ENCODE results near the gene TPO.

TPO gene

GRCh38 chr2:1476617-1477195, 63.4 kb downstream of the TPO start:
- POLR2A ChIA-PET, result no interaction called here
- CTCF ChIA-PET, result no interaction called here
- Histone ChIP-seq H3K4me1 (ENCODE audit: control extremely low read depth in 1 of 4, control insufficient read depth in 4 of 4, insufficient read depth in 4 of 4, low read length in 3 of 4) (no peaks in the 10 kb centered on the region), H3K27me3 (replicated peaks in 2 of 5; ENCODE audit: control insufficient read depth in 4 of 5, insufficient read depth in 5 of 5, low read length in 4 of 5) (peaks cover 0 to 15% (median 0%) of the 10 kb centered on the region in 5 experiments), H3K27ac (ENCODE audit: insufficient read depth in 1 of 2, low read depth in 1 of 2, low read length in 2 of 2, poor library complexity in 1 of 2, severe bottlenecking in 2 of 2) (no peak overlapping the region), H3K4me3 (ENCODE audit: control insufficient read depth in 1 of 7, extremely low read depth in 1 of 7, insufficient read depth in 4 of 7, low read depth in 2 of 7, low read length in 6 of 7) (no peak overlapping the region), H3K9me3 (ENCODE audit: control extremely low read depth in 1 of 5, control insufficient read depth in 4 of 5, insufficient read depth in 2 of 5, low read depth in 1 of 5, low read length in 4 of 5) (peaks cover 0 to 2% (median 1%) of the 10 kb centered on the region in 5 experiments), H3K36me3 (ENCODE audit: control insufficient read depth in 4 of 4, insufficient read depth in 4 of 4, low read length in 3 of 4) (no peaks in the 10 kb centered on the region)
- no peak for DNase-seq
- WGBS (ENCODE audit: insufficient coverage), result 80% methylated on average over 28 of the region's 30 CpGs

GRCh38 chr2:1477196-1478040, 64.2 kb downstream of the TPO start:
- 68% methylated on average over 61 of the region's 76 CpGs for WGBS (ENCODE audit: insufficient coverage)
- peaks cover 0 to 15% (median 0%) of the 10 kb centered on the region in 5 experiments for H3K27me3 ChIP-seq (replicated peaks in 2 of 5; ENCODE audit: control insufficient read depth in 4 of 5, insufficient read depth in 5 of 5, low read length in 4 of 5)
- POLR2A ChIA-PET, result no interaction called here

DNA sequence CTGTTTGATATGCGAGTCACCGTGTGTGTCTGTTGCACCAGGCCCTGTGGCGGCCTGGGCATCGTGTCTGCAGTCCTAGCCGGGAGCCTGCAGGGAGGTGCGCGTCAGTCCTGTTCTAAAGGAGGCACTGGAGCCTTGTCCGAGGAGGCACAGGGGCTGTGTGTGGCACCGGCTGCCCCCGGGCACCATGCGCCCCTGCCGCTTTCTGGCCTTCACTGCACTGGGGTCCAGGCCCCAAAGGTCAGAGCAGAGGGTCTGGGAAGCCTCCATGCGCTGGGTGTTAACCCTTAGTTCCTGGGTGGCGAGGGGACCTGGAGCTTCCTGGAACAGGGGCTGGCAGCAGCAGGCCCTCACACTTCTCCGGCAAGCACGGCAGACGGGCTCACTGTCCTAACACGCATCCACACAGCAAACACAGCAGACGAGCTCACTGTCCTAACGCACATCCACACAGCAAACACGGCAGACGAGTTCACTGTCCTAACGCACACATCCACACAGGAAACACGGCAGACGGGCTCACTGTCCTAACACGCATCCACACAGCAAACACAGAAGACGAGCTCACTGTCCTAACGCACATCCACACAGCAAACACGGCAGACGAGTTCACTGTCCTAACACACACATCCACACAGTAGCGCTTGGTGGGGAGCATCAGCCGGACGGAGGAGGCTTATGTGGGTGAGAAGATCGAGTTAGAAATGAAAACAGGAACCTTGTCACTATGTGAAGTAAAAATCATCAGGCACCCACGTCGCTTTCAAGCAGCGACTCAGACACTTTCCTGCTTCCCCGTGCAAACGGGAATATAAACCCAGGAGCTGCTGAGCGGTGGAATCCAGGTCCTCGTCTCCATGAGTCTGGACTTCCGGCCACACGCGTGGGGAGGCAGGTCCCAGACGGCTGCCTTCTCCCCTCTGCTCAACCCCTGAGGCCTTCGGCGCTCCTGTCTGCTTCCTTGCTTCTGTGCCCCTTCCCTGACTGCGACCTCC, 65.3 kb downstream of the TPO start:
- no peak overlapping the region for H3K4me3 ChIP-seq (ENCODE audit: control insufficient read depth in 1 of 7, extremely low read depth in 1 of 7, insufficient read depth in 4 of 7, low read depth in 2 of 7, low read length in 6 of 7)
- ChIA-PET CTCF (no interaction called here), POLR2A (no interaction called here)
- no peaks in the 10 kb centered on the region for H3K36me3 ChIP-seq (ENCODE audit: control insufficient read depth in 4 of 4, insufficient read depth in 4 of 4, low read length in 3 of 4)
- H3K27ac ChIP-seq (ENCODE audit: insufficient read depth in 1 of 2, low read depth in 1 of 2, low read length in 2 of 2, poor library complexity in 1 of 2, severe bottlenecking in 2 of 2), result no peak overlapping the region
- no peaks in the 10 kb centered on the region for H3K4me1 ChIP-seq (ENCODE audit: control extremely low read depth in 1 of 4, control insufficient read depth in 4 of 4, insufficient read depth in 4 of 4, low read length in 3 of 4)
- WGBS (ENCODE audit: insufficient coverage), result 91% methylated on average over 34 of the region's 48 CpGs
- peaks cover 0 to 2% (median 0%) of the 10 kb centered on the region in 5 experiments for H3K9me3 ChIP-seq (ENCODE audit: control extremely low read depth in 1 of 5, control insufficient read depth in 4 of 5, insufficient read depth in 2 of 5, low read depth in 1 of 5, low read length in 4 of 5)
- DNase-seq, result no peak
- peaks cover 0 to 17% (median 0%) of the 10 kb centered on the region in 5 experiments for H3K27me3 ChIP-seq (replicated peaks in 2 of 5; ENCODE audit: control insufficient read depth in 4 of 5, insufficient read depth in 5 of 5, low read length in 4 of 5)

More at GRCh38 chr2:1477196-1478040, 64.2 kb downstream of the TPO start:
- H3K4me1 ChIP-seq (ENCODE audit: control extremely low read depth in 1 of 4, control insufficient read depth in 4 of 4, insufficient read depth in 4 of 4, low read length in 3 of 4), result no peaks in the 10 kb centered on the region
- H3K27ac ChIP-seq (ENCODE audit: insufficient read depth in 1 of 2, low read depth in 1 of 2, low read length in 2 of 2, poor library complexity in 1 of 2, severe bottlenecking in 2 of 2), result no peak overlapping the region
- H3K4me3 ChIP-seq (ENCODE audit: control insufficient read depth in 1 of 7, extremely low read depth in 1 of 7, insufficient read depth in 4 of 7, low read depth in 2 of 7, low read length in 6 of 7), result no peak overlapping the region
- no peaks in the 10 kb centered on the region for H3K36me3 ChIP-seq (ENCODE audit: control insufficient read depth in 4 of 4, insufficient read depth in 4 of 4, low read length in 3 of 4)
- DNase-seq, result no peak
- peaks cover 0 to 2% (median 0%) of the 10 kb centered on the region in 5 experiments for H3K9me3 ChIP-seq (ENCODE audit: control extremely low read depth in 1 of 5, control insufficient read depth in 4 of 5, insufficient read depth in 2 of 5, low read depth in 1 of 5, low read length in 4 of 5)
- CTCF ChIA-PET, result no interaction called here

DNA sequence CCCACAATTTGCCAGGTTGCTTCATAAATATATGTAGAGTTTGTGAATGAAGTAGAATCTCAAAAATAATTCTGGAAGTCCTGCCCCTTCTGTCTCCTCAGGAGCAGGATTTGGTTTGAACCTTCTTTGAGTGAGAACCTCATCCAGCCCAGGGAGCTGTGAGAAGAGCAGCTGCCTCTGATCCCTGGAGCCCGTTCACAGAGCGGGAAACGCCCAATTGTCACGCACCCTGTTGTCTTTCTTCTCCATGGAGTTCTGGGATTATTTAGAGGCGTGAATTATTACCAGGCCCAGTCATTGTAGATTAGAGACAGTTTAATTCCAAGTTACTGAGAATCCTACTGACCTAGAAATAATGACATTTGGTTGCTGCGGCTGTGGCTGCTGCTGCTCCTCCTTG, 66.1 kb downstream of the TPO start:
- no peak overlapping the region for H3K27ac ChIP-seq (ENCODE audit: insufficient read depth in 1 of 2, low read depth in 1 of 2, low read length in 2 of 2, poor library complexity in 1 of 2, severe bottlenecking in 2 of 2)
- WGBS (ENCODE audit: insufficient coverage), result 88% methylated on average over 6 of the region's 6 CpGs
- no peak for DNase-seq
- ChIA-PET POLR2A (no interaction called here), CTCF (no interaction called here)
- peaks cover 0 to 17% (median 0%) of the 10 kb centered on the region in 5 experiments for H3K27me3 ChIP-seq (replicated peaks in 2 of 5; ENCODE audit: control insufficient read depth in 4 of 5, insufficient read depth in 5 of 5, low read length in 4 of 5)
- H3K4me3 ChIP-seq (ENCODE audit: control insufficient read depth in 1 of 7, extremely low read depth in 1 of 7, insufficient read depth in 4 of 7, low read depth in 2 of 7, low read length in 6 of 7), result no peak overlapping the region
- H3K9me3 ChIP-seq (ENCODE audit: control extremely low read depth in 1 of 5, control insufficient read depth in 4 of 5, insufficient read depth in 2 of 5, low read depth in 1 of 5, low read length in 4 of 5), result peaks cover 0 to 2% (median 0%) of the 10 kb centered on the region in 5 experiments
- no peaks in the 10 kb centered on the region for H3K36me3 ChIP-seq (ENCODE audit: control insufficient read depth in 4 of 4, insufficient read depth in 4 of 4, low read length in 3 of 4)
- H3K4me1 ChIP-seq (ENCODE audit: control extremely low read depth in 1 of 4, control insufficient read depth in 4 of 4, insufficient read depth in 4 of 4, low read length in 3 of 4), result no peaks in the 10 kb centered on the region

- WGBS (ENCODE audit: insufficient coverage), result 97% methylated on average over 9 of the region's 13 CpGs
- Histone ChIP-seq H3K27me3 (replicated peaks in 2 of 5; ENCODE audit: control insufficient read depth in 4 of 5, insufficient read depth in 5 of 5, low read length in 4 of 5) (peaks cover 0 to 17% (median 0%) of the 10 kb centered on the region in 5 experiments), H3K4me1 (ENCODE audit: control extremely low read depth in 1 of 4, control insufficient read depth in 4 of 4, insufficient read depth in 4 of 4, low read length in 3 of 4) (no peaks in the 10 kb centered on the region), H3K9me3 (ENCODE audit: control extremely low read depth in 1 of 5, control insufficient read depth in 4 of 5, insufficient read depth in 2 of 5, low read depth in 1 of 5, low read length in 4 of 5) (peaks cover 0 to 2% (median 0%) of the 10 kb centered on the region in 5 experiments), H3K36me3 (ENCODE audit: control insufficient read depth in 4 of 4, insufficient read depth in 4 of 4, low read length in 3 of 4) (no peaks in the 10 kb centered on the region), H3K27ac (ENCODE audit: insufficient read depth in 1 of 2, low read depth in 1 of 2, low read length in 2 of 2, poor library complexity in 1 of 2, severe bottlenecking in 2 of 2) (no peak overlapping the region), H3K4me3 (ENCODE audit: control insufficient read depth in 1 of 7, extremely low read depth in 1 of 7, insufficient read depth in 4 of 7, low read depth in 2 of 7, low read length in 6 of 7) (no peak overlapping the region)
- POLR2A ChIA-PET, result no interaction called here
- no peak for DNase-seq
- CTCF ChIA-PET, result no interaction called here
Observed at GRCh38 chr2:1480671-1481076, 67.4 kb downstream of the TPO start.

GRCh38 chr2:1481406-1482252, 68.4 kb downstream of the TPO start:
- no peak overlapping the region for H3K27ac ChIP-seq (ENCODE audit: insufficient read depth in 1 of 2, low read depth in 1 of 2, low read length in 2 of 2, poor library complexity in 1 of 2, severe bottlenecking in 2 of 2)
- H3K36me3 ChIP-seq (ENCODE audit: control insufficient read depth in 4 of 4, insufficient read depth in 4 of 4, low read length in 3 of 4), result no peaks in the 10 kb centered on the region
- no peaks in the 10 kb centered on the region for H3K9me3 ChIP-seq (ENCODE audit: control extremely low read depth in 1 of 5, control insufficient read depth in 4 of 5, insufficient read depth in 2 of 5, low read depth in 1 of 5, low read length in 4 of 5)
- no peaks in the 10 kb centered on the region for H3K4me1 ChIP-seq (ENCODE audit: control extremely low read depth in 1 of 4, control insufficient read depth in 4 of 4, insufficient read depth in 4 of 4, low read length in 3 of 4)
- POLR2A ChIA-PET, result no interaction called here
- no peak overlapping the region for H3K4me3 ChIP-seq (ENCODE audit: control insufficient read depth in 1 of 7, extremely low read depth in 1 of 7, insufficient read depth in 4 of 7, low read depth in 2 of 7, low read length in 6 of 7)
- CTCF ChIA-PET, result no interaction called here
- peaks cover 0 to 13% (median 0%) of the 10 kb centered on the region in 5 experiments for H3K27me3 ChIP-seq (replicated peaks in 2 of 5; ENCODE audit: control insufficient read depth in 4 of 5, insufficient read depth in 5 of 5, low read length in 4 of 5)
- 94% methylated on average over 16 of the region's 20 CpGs for WGBS (ENCODE audit: insufficient coverage)
- no peak for DNase-seq

Data from common myeloid progenitor, CD34-positive (primary cell).